BJ (cell line): ENCODE data around the gene SESN3. TPM values are rescaled to one million over a fixed set of nuclear protein-coding genes. Genes with fewer than 3 reads are reported as not detected.

Experiments used
- CTCF ChIA-PET: fragments of 350-600 bp; formaldehyde crosslinking; extraction: SDS; loops from one replicate; lab custom pipeline; 2021; ENCODE audit warnings: antibody characterized with exemption, inconsistent platforms; lab: Yijun Ruan, JAX
- POLR2A ChIA-PET: fragments of 300-600 bp; sonication (Branson Sonifier 250); formaldehyde crosslinking; extraction: SDS; loops from one replicate; lab custom pipeline; 2021; ENCODE audit warnings: antibody characterized with exemption; lab: Charles Lee
- DNase-seq: peaks from one replicate; pipeline ENCODE4 v3.0.0-alpha.2; 2011; ENCODE audit warnings: low read depth
- H3K27me3 ChIP-seq: 2 replicates; pipeline ENCODE4 v1.6.0; 2011; ENCODE audit warnings: low read length; ENCODE audit not compliant: control insufficient read depth, insufficient read depth
- H3K36me3 ChIP-seq: 2 replicates; pipeline ENCODE4 v1.5.1; 2011; ENCODE audit warnings: low read length; ENCODE audit not compliant: control insufficient read depth, insufficient read depth
- H3K4me3 ChIP-seq: 2 replicates; pipeline ENCODE4 v1.5.1; 2011; ENCODE audit warnings: low read depth, mild to moderate bottlenecking, control low read depth, low read length
- polyA plus RNA-seq: library from polyadenylated mRNA; depleted of rRNA; stranded (reverse); fragments of >200 nt; gene quantifications from 2 replicates; pipeline ENCODE4 v1.2.3, GENCODE V29; 2011
- TF ChIP-seq, protein P1 (sequence below): IDR thresholded peaks from 2 replicates; pipeline ENCODE4 v1.5.1; 2011; ENCODE audit warnings: low read depth, mild to moderate bottlenecking, control low read depth, inconsistent platforms, low read length, moderate library complexity; ENCODE audit not compliant: insufficient read depth

SESN3 gene
- polyA plus RNA-seq, 1 experiment, result 0.31 TPM

DNA sequence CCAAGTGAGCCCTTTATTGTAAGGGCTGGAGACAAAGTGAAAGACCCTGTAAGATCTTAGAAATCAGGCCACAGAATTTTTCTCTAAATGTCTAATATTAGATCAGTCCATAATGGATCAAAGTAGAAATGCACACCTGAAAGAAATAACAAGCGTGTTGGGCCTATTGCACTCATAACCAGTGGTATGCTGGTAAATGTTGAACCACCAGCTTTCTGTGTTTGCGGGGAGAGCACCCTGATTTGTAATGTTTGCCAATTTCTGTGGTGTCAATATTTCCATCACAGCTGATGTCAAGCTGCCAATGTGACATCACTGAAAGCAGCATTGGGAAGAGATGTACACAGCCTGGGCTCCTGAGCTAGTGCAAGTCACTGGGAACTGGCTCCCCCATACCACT lies 95.1 kb downstream of the SESN3 start:
- TF ChIP-seq, protein P1, sequence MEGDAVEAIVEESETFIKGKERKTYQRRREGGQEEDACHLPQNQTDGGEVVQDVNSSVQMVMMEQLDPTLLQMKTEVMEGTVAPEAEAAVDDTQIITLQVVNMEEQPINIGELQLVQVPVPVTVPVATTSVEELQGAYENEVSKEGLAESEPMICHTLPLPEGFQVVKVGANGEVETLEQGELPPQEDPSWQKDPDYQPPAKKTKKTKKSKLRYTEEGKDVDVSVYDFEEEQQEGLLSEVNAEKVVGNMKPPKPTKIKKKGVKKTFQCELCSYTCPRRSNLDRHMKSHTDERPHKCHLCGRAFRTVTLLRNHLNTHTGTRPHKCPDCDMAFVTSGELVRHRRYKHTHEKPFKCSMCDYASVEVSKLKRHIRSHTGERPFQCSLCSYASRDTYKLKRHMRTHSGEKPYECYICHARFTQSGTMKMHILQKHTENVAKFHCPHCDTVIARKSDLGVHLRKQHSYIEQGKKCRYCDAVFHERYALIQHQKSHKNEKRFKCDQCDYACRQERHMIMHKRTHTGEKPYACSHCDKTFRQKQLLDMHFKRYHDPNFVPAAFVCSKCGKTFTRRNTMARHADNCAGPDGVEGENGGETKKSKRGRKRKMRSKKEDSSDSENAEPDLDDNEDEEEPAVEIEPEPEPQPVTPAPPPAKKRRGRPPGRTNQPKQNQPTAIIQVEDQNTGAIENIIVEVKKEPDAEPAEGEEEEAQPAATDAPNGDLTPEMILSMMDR, result no peak

DNA sequence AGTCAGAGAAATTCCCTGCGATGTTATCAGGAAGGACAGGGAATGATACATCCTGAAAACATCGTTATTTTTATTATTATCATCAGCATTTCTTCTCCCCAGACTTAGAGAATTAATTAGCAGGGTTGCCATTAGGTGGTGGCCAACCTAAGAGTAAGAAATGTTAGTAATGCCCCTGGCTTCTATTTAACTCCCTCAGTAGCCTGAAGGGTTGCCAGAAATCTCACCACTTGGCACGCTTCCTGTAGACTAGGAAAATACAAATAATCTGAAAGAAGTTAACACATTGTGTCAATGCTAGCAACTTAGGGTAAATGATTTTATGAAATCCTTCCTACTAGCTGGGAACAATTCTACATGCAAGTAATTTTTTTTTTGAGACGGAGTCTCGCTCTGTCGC lies 95.8 kb downstream of the SESN3 start:
- Histone ChIP-seq H3K36me3 (no peaks in the 10 kb centered on the region), H3K4me3 (no peak overlapping the region), H3K27me3 (no peaks in the 10 kb centered on the region)
- DNase-seq, result no peak
- ChIA-PET POLR2A (no interaction called here), CTCF (no interaction called here)
- TF ChIP-seq, protein P1, result no peak

More for the DNA sequence above, 95.1 kb downstream of the SESN3 start:
- no peak for DNase-seq
- no peaks in the 10 kb centered on the region for H3K36me3 ChIP-seq
- ChIA-PET CTCF (no interaction called here), POLR2A (no interaction called here)
- H3K4me3 ChIP-seq, result no peak overlapping the region
- H3K27me3 ChIP-seq, result no peaks in the 10 kb centered on the region

DNA sequence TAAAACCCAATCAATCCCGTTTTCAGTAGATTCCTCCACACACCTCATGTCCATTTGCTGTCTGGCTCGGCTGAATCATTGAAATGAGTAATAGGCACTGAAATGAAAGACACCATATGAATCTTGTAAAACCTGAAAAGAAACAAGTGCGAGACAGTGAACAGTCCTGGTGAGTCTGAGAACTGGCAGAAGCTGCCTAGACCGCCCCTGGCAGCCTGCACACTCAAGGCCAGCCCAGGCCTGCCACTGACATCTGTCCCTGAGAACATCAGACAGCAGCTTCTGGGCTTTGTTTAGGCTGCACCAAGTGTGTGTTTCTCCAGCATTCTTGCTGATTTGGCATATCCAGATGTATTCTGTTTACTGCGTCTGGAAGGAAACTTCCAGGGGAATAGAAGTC lies 96.5 kb downstream of the SESN3 start:
- TF ChIP-seq, protein P1, result no peak
- no peak overlapping the region for H3K4me3 ChIP-seq
- DNase-seq, result peak; percentile 70
- ChIA-PET CTCF (no interaction called here), POLR2A (no interaction called here)
- H3K36me3 ChIP-seq, result no peaks in the 10 kb centered on the region
- no peaks in the 10 kb centered on the region for H3K27me3 ChIP-seq

DNA sequence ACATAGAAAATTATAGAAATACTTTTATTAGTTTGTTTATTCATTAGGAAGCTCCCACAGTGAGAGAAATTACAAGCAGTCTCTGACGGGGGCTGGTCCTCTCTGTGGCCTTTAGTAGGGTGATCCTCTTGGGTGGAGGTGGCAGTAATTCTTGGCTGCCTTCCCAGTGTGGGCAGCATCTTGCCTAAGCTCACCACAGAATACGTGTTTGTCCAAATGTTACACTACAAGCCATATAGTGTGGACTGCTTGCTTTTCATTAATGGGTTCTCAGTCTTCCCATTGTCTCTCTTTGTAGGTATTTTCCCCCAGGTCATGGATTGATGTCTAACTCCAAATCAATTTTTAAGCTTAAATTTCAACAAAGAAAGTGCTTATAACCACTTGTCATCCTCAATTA lies 98.0 kb downstream of the SESN3 start:
- ChIA-PET CTCF (interaction anchor here (0.9 to 1.5 kb wide), 2 partner anchors 20 to 192 kb away, joined by 3 read pairs; no protein-coding TSS in a partner anchor), POLR2A (no interaction called here)
- H3K4me3 ChIP-seq, result no peak overlapping the region
- no peak for DNase-seq
- no peaks in the 10 kb centered on the region for H3K36me3 ChIP-seq
- TF ChIP-seq, protein P1, result no peak
- H3K27me3 ChIP-seq, result no peaks in the 10 kb centered on the region

GRCh38 chr11:95128602-95129001 lies 102.4 kb downstream of the SESN3 start:
- ChIA-PET POLR2A (no interaction called here), CTCF (no interaction called here)
- H3K27me3 ChIP-seq, result no peaks in the 10 kb centered on the region
- no peak overlapping the region for H3K4me3 ChIP-seq
- TF ChIP-seq, protein P1, result no peak
- H3K36me3 ChIP-seq, result no peaks in the 10 kb centered on the region
- no peak for DNase-seq
